ENCODE data around the gene SMTNL1. TPM values are rescaled to one million over a fixed set of nuclear protein-coding genes. Genes with fewer than 3 reads are reported as not detected.

SMTNL1 gene
- total RNA-seq, 1 donor from 2014 or later: not detected

GRCh38 chr11:57555393-57555792, 18.0 kb downstream of the SMTNL1 start:
- no peak for TF ChIP-seq CTCF (conservative IDR thresholded peaks at IDR 0.05; ENCODE audit: low read depth, low read length)
- H3K4me3 ChIP-seq (ENCODE audit: low read depth, low read length): no peak overlapping the region
- DNase-seq (ENCODE audit: low read depth): no peak

GRCh38 chr11:57556041-57556440, 18.6 kb downstream of the SMTNL1 start:
- DNase-seq (ENCODE audit: low read depth): no peak
- TF ChIP-seq CTCF (conservative IDR thresholded peaks at IDR 0.05; ENCODE audit: low read depth, low read length): no peak
- H3K4me3 ChIP-seq (ENCODE audit: low read depth, low read length): no peak overlapping the region

DNA sequence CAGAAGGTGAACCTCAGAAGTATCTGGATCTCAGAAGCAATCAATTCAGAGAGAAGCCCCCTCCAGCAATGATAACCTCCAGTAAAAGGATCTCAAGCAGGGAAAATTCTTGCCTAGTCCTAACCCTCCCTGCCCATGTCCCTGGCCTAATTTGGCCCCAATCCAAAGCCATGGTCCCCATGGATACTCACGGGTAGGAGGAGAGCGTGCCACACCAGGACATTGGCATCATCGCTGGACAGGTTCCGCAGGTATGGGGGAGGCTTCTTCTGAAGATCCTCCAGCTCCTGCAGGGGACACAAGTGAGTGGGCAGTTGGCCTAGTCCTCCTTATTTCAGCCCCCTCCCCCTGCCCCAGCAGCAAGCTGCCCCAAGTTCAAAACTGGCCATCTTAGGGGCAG, 22.8 kb downstream of the SMTNL1 start:
- no peak overlapping the region for H3K4me3 ChIP-seq (ENCODE audit: low read depth, low read length)
- no peak for DNase-seq (ENCODE audit: low read depth)
- TF ChIP-seq CTCF (conservative IDR thresholded peaks at IDR 0.05; ENCODE audit: low read depth, low read length): no peak

DNA sequence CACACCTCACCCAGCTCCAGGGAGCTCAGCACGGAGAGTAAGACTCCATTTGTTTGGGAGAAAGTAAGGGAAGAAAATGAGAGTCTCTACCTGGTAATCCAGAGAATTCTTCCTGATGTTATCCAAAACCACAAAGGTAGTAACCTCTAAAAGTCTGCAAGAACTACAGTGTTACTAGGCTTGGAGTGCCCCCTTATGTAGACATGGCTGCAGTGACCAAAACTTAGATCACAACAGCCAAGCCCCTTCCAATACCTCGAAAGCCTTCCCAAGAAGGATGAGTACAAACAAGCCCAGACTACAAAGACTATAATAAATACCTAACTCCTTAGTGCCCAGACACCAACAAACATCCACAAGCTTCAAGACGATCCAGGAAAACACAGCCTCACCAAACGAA, 25.2 kb downstream of the SMTNL1 start:
- no peak overlapping the region for H3K4me3 ChIP-seq (ENCODE audit: low read depth, low read length)
- DNase-seq (ENCODE audit: low read depth): no peak
- TF ChIP-seq CTCF (conservative IDR thresholded peaks at IDR 0.05; ENCODE audit: low read depth, low read length): no peak

DNA sequence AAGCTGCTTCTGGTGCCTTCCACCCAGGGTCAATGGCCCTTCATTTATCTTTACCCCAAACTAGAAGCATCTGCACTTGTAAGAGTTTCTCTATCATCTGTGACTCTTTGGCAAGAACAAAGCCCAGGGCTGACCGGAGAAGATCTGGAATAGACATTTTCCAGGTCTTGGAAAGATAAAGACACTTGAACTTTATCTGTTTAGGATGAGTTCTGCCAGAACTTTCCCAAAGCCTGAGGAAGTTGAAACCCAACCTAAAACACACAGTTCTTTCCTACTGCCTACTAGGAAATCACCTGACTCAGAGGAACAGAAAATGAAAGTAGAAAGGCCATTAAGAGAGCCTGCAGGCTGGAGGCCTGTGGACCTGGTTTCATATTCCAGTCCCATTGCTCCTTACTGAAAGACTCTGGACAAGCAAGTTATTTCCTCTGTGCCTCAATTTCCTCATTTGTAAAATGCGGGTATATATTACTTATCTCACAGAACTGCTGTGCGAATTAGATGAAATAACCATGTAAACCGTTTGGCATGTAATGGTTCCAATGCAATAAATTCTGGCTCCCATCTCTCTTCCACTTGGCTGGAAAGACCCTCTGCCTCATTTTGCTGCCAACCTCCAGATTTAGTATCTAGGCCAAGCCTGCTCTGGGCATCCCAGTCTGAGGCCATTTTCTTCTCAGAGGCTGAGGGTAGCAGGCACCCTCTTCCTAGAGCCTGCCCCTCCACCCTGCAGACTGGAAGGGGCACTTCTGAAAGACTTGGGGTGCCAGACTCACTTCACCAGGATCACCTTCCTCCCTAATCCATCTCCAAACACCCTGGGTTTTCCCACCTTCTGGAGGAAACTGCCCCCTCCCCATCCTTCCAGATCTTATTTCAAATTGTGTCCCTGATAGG, 28.9 kb downstream of the SMTNL1 start:
- DNase-seq (ENCODE audit: low read depth): no peak
- peak overlapping the region; percentile 68 for H3K4me3 ChIP-seq (ENCODE audit: low read depth, low read length)

DNA sequence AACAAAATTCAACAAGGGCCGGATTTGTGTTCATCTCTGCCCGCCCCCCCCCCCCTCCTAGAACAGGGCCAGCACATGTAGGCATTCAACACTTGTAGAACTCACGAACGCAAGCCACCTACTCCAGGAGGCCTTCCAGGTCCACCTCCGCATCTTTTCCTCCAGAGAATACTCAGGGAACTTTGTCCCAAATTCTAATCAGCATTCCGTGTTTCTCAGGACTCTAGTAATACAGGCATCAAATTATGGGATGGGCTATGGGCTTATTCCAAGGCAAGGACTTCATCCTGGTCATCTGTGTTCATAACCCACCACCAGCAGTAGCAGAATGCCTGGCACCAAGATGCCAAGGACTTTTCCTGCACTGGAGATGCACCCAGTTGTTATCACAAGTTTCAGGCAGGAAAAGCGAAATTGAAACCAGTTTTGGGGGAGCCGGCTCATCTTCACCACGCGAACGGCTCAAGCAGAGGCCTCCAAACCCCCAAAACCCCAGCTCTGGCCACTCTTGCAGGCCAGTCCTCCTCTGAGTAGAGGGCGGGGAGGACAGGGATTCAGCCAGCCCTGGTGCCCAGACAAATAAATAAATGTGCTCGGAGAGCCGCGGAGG, 29.6 kb downstream of the SMTNL1 start:
- DNase-seq (ENCODE audit: low read depth): no peak
- peak overlapping the region; percentile 68 for H3K4me3 ChIP-seq (ENCODE audit: low read depth, low read length)
- TF ChIP-seq CTCF (conservative IDR thresholded peaks at IDR 0.05; ENCODE audit: low read depth, low read length): no peak

More for the DNA sequence above, 28.9 kb downstream of the SMTNL1 start:
- TF ChIP-seq CTCF (conservative IDR thresholded peaks at IDR 0.05; ENCODE audit: low read depth, low read length): no peak
